HEK293 (cell line): ENCODE results near the gene BBX.

Experiments used
- CTCF ChIP-seq: fragments of 450-650 bp; formaldehyde crosslinking; IDR thresholded peaks from 2 replicates; pipeline ENCODE4 v1.5.1; 2016; ENCODE audit warnings: missing biosample characterization, missing genetic modification characterization
- SCRT1 ChIP-seq: fragments of 450-650 bp; formaldehyde crosslinking; IDR thresholded peaks from 2 replicates; pipeline ENCODE4 v1.5.1; 2016; ENCODE audit warnings: missing biosample characterization, missing genetic modification characterization, borderline replicate concordance
- TCF7L2 ChIP-seq: IDR thresholded peaks from 2 replicates; pipeline ENCODE4 v1.6.1; 2011; ENCODE audit warnings: low read depth, mild to moderate bottlenecking, inconsistent platforms, low read length, moderate library complexity, borderline replicate concordance
- ZNF138 ChIP-seq: fragments of 450-650 bp; formaldehyde crosslinking; IDR thresholded peaks from 2 replicates; pipeline ENCODE4 v1.5.1; 2016; ENCODE audit warnings: missing biosample characterization, missing genetic modification characterization, borderline replicate concordance
- ZNF202 ChIP-seq: fragments of 450-650 bp; formaldehyde crosslinking; IDR thresholded peaks from 2 replicates; pipeline ENCODE4 v1.5.1; 2016; ENCODE audit warnings: missing biosample characterization, missing genetic modification characterization, borderline replicate concordance
- ZNF214 ChIP-seq: fragments of 450-650 bp; formaldehyde crosslinking; IDR thresholded peaks from 2 replicates; pipeline ENCODE4 v1.5.1; 2017; ENCODE audit warnings: missing biosample characterization, mild to moderate bottlenecking, missing genetic modification characterization, borderline replicate concordance
- ZNF248 ChIP-seq: fragments of 450-650 bp; formaldehyde crosslinking; IDR thresholded peaks from 2 replicates; pipeline ENCODE4 v1.5.1; 2017; ENCODE audit warnings: missing biosample characterization, missing genetic modification characterization

GRCh38 chr3:107739227-107739626 is 216.5 kb downstream of the BBX start:
- no peak for TF ChIP-seq CTCF (tag by site-specific recombination)
- no peak for TF ChIP-seq ZNF248 (tag by site-specific recombination)
- no peak for TF ChIP-seq ZNF138 (tag by site-specific recombination)
- TF ChIP-seq SCRT1 (tag by site-specific recombination), result no peak
- no peak for TF ChIP-seq ZNF202 (tag by site-specific recombination)
- TF ChIP-seq ZNF214, result no peak
- no peak for TF ChIP-seq TCF7L2
